Astrocyte (in vitro differentiated cells and primary cell): ENCODE data around the gene WDR86.

Source experiments
- EZH2 ChIP-seq: IDR thresholded peaks from 2 replicates; pipeline ENCODE4 v1.6.1; 2012; ENCODE audit warnings: mild to moderate bottlenecking, low read length, inconsistent platforms; ENCODE audit not compliant: insufficient read depth
- TF ChIP-seq, protein P1 (sequence below): IDR thresholded peaks from 2 replicates; pipeline ENCODE4 v1.5.1; 2011; ENCODE audit warnings: low read depth, mild to moderate bottlenecking, inconsistent platforms, low read length, moderate library complexity; ENCODE audit not compliant: insufficient read depth

DNA sequence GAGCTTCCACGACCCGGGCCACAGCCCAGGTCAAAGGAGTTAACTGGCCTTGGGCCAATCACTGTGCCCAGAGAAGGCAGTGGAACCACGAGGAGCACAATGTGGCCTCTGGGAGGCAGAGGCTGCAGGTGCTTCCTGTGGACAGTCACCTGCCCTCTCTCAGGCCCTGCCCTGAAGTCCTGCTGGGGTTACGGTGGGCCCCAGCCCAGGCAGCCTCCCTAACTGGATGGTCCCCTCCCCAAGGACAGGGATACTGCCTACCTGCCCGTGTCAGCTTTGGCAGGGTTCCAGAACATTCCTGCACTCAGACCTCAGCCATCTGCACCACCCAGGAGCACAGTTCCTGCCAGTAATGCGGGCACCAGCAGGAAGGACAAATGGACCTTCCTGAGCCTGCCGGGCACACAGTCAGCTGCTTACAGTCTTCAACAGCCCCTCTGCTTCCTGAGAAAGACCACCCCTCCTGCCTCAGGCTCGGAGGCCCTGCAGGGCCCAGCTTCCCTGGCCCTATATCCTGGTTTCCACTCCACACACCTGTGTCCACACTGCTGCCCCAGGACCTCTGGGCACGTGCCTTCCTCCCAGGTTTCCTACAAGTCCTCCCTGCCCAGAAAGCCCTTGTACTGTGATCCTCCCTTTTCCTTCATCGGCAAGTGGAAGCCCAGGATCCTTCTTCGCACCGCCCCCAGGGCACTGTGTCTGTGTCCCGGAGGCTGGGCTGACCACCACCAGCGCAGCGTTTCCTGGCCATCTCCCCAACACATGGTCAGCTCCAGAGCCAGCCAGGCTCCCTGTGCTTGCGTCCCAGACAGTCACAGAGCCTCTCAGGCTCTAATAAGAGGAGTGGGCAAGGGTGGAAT lies 23.3 kb downstream of the WDR86 start:
- no peak for TF ChIP-seq EZH2
- TF ChIP-seq, protein P1, sequence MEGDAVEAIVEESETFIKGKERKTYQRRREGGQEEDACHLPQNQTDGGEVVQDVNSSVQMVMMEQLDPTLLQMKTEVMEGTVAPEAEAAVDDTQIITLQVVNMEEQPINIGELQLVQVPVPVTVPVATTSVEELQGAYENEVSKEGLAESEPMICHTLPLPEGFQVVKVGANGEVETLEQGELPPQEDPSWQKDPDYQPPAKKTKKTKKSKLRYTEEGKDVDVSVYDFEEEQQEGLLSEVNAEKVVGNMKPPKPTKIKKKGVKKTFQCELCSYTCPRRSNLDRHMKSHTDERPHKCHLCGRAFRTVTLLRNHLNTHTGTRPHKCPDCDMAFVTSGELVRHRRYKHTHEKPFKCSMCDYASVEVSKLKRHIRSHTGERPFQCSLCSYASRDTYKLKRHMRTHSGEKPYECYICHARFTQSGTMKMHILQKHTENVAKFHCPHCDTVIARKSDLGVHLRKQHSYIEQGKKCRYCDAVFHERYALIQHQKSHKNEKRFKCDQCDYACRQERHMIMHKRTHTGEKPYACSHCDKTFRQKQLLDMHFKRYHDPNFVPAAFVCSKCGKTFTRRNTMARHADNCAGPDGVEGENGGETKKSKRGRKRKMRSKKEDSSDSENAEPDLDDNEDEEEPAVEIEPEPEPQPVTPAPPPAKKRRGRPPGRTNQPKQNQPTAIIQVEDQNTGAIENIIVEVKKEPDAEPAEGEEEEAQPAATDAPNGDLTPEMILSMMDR, result no peak
